ENCODE data around the gene KRT81. TPM values are rescaled to one million over a fixed set of nuclear protein-coding genes. Genes with fewer than 3 reads are reported as not detected.
"Not testable (repeated sequence)": the region's sequence is repeated elsewhere in the genome, so short reads cannot be mapped to it uniquely, and the experiment has no call there.

The KRT81 gene
- polyA plus RNA-seq, 1 donor from 2014 or later: not detected

GRCh38 chr12:52286857-52287785 is 4.2 kb downstream of the KRT81 start:
- not testable (repeated sequence) for H3K9me2 ChIP-seq (ENCODE audit: insufficient read depth, low read length); H3K4me3 ChIP-seq (ENCODE audit: low read length); H3K36me3 ChIP-seq (ENCODE audit: insufficient read depth, low read length); H2AFZ ChIP-seq (ENCODE audit: low read depth, low read length); H3F3A ChIP-seq (ENCODE audit: insufficient read depth, low read length, poor library complexity, severe bottlenecking); H3K9me3 ChIP-seq (ENCODE audit: low read length); H3K27me3 ChIP-seq (ENCODE audit: insufficient read depth, low read depth, low read length); H3K4me2 ChIP-seq (ENCODE audit: low read length); H4K20me1 ChIP-seq (ENCODE audit: insufficient read depth); H3K79me2 ChIP-seq (replicated peaks; ENCODE audit: insufficient read depth, low read length); H3K27ac ChIP-seq (ENCODE audit: low read length); H3K9ac ChIP-seq (ENCODE audit: low read length)

GRCh38 chr12:52285851-52286530 is 5.3 kb downstream of the KRT81 start:
- Histone ChIP-seq H3K4me2 (ENCODE audit: low read length) (no peak overlapping the region), H3K4me3 (ENCODE audit: low read length) (no peak overlapping the region), H3K79me2 (replicated peaks; ENCODE audit: insufficient read depth, low read length) (no peaks in the 10 kb centered on the region), H3K27me3 (ENCODE audit: insufficient read depth, low read depth, low read length) (no peaks in the 10 kb centered on the region), H3K27ac (ENCODE audit: low read length) (no peak overlapping the region), H4K20me1 (ENCODE audit: insufficient read depth) (no peaks in the 10 kb centered on the region), H3K9me2 (ENCODE audit: insufficient read depth, low read length) (no peaks in the 10 kb centered on the region), H2AFZ (ENCODE audit: low read depth, low read length) (no peak overlapping the region), H3F3A (ENCODE audit: insufficient read depth, low read length, poor library complexity, severe bottlenecking) (no peaks in the 10 kb centered on the region), H3K9me3 (ENCODE audit: low read length) (no peaks in the 10 kb centered on the region), H3K36me3 (ENCODE audit: insufficient read depth, low read length) (no peaks in the 10 kb centered on the region), H3K9ac (ENCODE audit: low read length) (no peak overlapping the region)
- TF ChIP-seq MXI1 (conservative IDR thresholded peaks at IDR 0.05; ENCODE audit: poor library complexity, severe bottlenecking): no peak
- no peak for TF ChIP-seq POLR2AphosphoS5 (IDR thresholded peaks at IDR 0.05)
- TF ChIP-seq, protein P1, sequence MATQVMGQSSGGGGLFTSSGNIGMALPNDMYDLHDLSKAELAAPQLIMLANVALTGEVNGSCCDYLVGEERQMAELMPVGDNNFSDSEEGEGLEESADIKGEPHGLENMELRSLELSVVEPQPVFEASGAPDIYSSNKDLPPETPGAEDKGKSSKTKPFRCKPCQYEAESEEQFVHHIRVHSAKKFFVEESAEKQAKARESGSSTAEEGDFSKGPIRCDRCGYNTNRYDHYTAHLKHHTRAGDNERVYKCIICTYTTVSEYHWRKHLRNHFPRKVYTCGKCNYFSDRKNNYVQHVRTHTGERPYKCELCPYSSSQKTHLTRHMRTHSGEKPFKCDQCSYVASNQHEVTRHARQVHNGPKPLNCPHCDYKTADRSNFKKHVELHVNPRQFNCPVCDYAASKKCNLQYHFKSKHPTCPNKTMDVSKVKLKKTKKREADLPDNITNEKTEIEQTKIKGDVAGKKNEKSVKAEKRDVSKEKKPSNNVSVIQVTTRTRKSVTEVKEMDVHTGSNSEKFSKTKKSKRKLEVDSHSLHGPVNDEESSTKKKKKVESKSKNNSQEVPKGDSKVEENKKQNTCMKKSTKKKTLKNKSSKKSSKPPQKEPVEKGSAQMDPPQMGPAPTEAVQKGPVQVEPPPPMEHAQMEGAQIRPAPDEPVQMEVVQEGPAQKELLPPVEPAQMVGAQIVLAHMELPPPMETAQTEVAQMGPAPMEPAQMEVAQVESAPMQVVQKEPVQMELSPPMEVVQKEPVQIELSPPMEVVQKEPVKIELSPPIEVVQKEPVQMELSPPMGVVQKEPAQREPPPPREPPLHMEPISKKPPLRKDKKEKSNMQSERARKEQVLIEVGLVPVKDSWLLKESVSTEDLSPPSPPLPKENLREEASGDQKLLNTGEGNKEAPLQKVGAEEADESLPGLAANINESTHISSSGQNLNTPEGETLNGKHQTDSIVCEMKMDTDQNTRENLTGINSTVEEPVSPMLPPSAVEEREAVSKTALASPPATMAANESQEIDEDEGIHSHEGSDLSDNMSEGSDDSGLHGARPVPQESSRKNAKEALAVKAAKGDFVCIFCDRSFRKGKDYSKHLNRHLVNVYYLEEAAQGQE (IDR thresholded peaks at IDR 0.05; ENCODE audit: borderline replicate concordance): no peak
- TF ChIP-seq RAD21 (conservative IDR thresholded peaks at IDR 0.05): no peak
- no peak for TF ChIP-seq TAF1 (IDR thresholded peaks at IDR 0.05; ENCODE audit: low read depth)
- no peak for TF ChIP-seq EZH2 (IDR thresholded peaks at IDR 0.05; ENCODE audit: borderline replicate concordance, insufficient read depth, low read length, poor library complexity, severe bottlenecking)
- TF ChIP-seq SMC3 (conservative IDR thresholded peaks at IDR 0.05; ENCODE audit: poor library complexity): no peak
- no peak for TF ChIP-seq CTCF (IDR thresholded peaks at IDR 0.05; ENCODE audit: poor library complexity, severe bottlenecking)
- TF ChIP-seq EP300 (conservative IDR thresholded peaks at IDR 0.05; ENCODE audit: poor library complexity, severe bottlenecking): no peak
